ENCODE measurements around the gene EPC1.
A peak's percentile ranks its signal among the peaks of the same experiment; 100 is the strongest.
"Not testable (repeated sequence)": the region's sequence is repeated elsewhere in the genome, so short reads cannot be mapped to it uniquely, and the experiment has no call there.

The EPC1 gene

GRCh38 chr10:32346551-32347362 is at the start of gene EPC1:
Gene EPC1, minus strand, starts transcription at chr10:32347158. Its CDS starts 243 bp downstream, at chr10:32346915.
- H3K9me3 Mint-ChIP-seq = no peaks in the 10 kb centered on the region
- H3K27me3 Mint-ChIP-seq = peaks cover 6% of the 10 kb centered on the region
- H3K4me3 Mint-ChIP-seq = peak within 1 kb of the TSS; percentile 92
- CTCF ChIA-PET = interaction anchor here (0.9 to 2.1 kb wide), 12 partner anchors 10 to 92 kb away, joined by 3 to 10 read pairs (median 5); no protein-coding TSS in a partner anchor
- H3K27ac Mint-ChIP-seq = peak within 1 kb of the TSS; percentile 99
- DNase-seq = peak; percentile 89
- H3K4me1 Mint-ChIP-seq = peaks cover 60% of the 10 kb centered on the region
- peaks cover 32% of the 10 kb centered on the region for H3K36me3 Mint-ChIP-seq

DNA sequence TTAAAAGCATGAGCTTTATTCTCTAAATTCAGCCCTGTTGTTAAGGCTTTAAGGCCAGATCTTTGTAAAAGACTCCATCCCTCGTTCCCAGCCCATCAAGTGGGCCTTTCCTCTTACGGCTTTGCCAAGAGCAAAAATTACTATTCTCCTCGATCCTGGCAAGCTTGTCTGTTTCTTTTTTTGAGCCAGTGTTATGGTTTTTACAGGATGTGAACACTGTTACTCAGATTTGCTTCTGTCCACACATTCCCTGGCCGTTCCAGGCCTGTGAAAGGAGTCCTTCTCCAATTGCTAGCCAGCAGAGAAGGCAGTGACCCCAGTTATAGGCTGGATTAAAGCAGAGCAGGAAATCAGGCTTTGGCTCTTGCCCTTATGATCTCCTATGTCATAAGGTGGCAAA is 47.0 kb upstream of the EPC1 start:
- Mint-ChIP-seq H3K4me3 (no peak overlapping the region), H3K9me3 (no peaks in the 10 kb centered on the region), H3K36me3 (no peaks in the 10 kb centered on the region), H3K27me3 (no peaks in the 10 kb centered on the region), H3K4me1 (no peaks in the 10 kb centered on the region), H3K27ac (no peak overlapping the region)
- no peak for DNase-seq
- CTCF ChIA-PET = interaction anchor here (0.7 kb wide), 1 partner anchor 41 kb away, joined by 5 read pairs; no protein-coding TSS in a partner anchor

DNA sequence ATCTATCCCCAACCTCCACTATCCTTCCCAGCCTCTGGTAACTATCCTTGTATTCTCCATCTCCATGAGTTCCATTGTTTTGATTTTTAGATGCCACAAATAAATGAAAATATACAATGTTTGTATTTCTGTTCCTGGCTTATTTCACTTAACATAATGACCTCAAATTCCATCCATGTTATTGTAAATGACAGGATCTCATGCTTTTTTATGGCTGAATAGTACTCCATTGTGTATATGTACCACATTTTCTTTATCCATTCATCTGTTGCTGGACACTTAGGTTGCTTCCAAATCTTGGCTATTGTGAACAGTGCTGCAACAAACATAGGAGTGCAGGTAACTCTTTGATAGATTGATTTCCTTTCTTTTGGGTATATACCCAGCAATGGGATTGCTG is 45.3 kb upstream of the EPC1 start:
- H3K4me1 Mint-ChIP-seq, DNase-seq, H3K27ac Mint-ChIP-seq, H3K4me3 Mint-ChIP-seq, CTCF ChIA-PET, H3K9me3 Mint-ChIP-seq, H3K36me3 Mint-ChIP-seq, H3K27me3 Mint-ChIP-seq: not testable (repeated sequence)

DNA sequence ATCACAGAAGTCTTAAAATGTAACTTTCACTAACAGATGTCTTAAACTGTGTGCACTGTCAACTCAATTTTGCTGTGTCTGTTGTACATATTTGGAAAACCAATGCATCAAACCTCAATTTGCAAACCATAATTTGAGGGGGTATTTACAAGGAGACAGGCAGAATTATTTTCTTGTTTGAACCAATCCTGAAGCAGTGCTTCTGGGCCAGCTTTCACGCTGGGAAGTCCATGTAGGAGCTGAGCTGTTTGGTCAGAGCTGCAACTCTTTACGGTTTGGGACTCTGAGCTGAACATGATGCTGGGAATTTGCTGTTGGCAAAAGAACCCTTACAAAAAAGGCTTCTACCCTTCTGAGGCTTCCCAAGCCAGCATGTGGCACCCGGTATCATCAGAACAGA is 43.2 kb upstream of the EPC1 start:
- Mint-ChIP-seq H3K27me3 (no peaks in the 10 kb centered on the region), H3K9me3 (no peaks in the 10 kb centered on the region), H3K4me3 (no peak overlapping the region), H3K27ac (no peak overlapping the region), H3K4me1 (peaks cover 8% of the 10 kb centered on the region), H3K36me3 (no peaks in the 10 kb centered on the region)
- CTCF ChIA-PET = no interaction called here
- no peak for DNase-seq

DNA sequence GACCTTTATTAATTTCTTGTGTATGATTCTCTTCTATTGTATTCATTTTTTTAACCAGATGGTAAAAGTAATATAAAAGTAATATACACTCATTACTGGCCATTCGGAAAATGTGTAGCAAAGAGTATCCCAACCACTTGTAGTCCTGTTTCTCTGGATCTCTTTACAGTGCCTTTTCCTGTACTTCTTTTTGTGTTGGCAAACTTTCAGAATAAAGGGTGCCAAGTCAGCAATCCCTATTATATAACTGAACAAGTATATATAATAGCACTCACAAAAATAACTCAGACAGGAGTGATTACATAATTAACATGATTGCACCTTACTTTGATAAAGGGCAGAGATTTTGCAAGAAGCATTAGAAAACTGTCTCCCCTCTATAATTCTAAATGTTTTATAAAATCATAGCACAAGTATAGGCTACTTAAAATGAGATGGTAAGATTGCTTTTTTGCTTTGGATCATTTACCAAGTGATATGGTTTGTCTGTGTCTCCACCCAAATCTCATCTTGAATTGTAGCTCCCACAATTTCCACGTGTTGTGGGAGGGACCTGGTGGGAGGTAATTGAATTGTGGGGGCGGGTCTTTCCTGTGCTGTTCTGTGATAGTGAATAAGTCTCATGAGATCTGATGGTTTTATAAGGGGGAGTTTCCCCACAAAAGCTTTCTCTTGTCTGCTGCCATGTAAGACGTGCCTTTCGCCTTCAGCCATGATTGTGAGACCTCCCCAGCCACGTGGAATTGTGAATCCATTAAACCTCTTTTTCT is 41.5 kb upstream of the EPC1 start:
- H3K9me3 Mint-ChIP-seq = no peaks in the 10 kb centered on the region
- H3K27me3 Mint-ChIP-seq = no peaks in the 10 kb centered on the region
- H3K4me1 Mint-ChIP-seq = peaks cover 8% of the 10 kb centered on the region
- CTCF ChIA-PET = no interaction called here
- no peaks in the 10 kb centered on the region for H3K36me3 Mint-ChIP-seq
- H3K4me3 Mint-ChIP-seq = no peak overlapping the region
- no peak overlapping the region for H3K27ac Mint-ChIP-seq
- DNase-seq = no peak

DNA sequence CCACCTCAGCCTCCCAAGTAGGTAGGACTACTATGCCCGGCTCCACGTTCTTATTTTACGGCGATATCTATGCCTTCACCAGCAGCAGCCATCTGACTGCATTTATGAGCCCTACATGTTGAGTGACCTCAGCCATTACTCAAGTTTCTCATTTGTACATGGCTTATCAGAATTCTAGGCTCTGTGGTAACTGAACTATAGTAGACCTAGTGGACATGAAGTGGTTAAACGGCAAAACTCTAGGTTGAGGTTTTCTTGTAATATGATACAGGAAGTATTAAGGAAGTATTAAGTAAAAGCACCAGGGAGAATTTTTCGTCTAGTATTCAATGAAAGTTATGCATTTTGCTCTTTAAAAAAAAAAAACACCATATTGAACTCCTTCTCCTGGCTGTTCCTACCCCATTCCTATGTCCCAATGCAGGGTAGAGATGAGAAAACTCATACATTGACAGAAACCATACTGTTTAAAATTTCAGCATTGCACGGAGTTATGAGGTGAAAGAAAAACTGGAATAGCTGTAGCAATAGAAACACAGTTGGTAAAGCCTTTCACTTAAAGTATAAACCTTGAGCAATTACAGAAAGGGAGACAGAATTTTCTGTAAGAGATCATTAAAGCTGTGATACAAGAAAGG is 39.8 kb upstream of the EPC1 start:
- no peak overlapping the region for H3K27ac Mint-ChIP-seq
- CTCF ChIA-PET = no interaction called here
- H3K4me3 Mint-ChIP-seq = no peak overlapping the region
- no peaks in the 10 kb centered on the region for H3K36me3 Mint-ChIP-seq
- no peak for DNase-seq
- H3K9me3 Mint-ChIP-seq = no peaks in the 10 kb centered on the region
- H3K27me3 Mint-ChIP-seq = no peaks in the 10 kb centered on the region
- peaks cover 10% of the 10 kb centered on the region for H3K4me1 Mint-ChIP-seq

GRCh38 chr10:32384171-32384570 is 37.2 kb upstream of the EPC1 start:
- CTCF ChIA-PET = interaction anchor here (0.6 kb wide), 1 partner anchor 36 kb away, joined by 4 read pairs; no protein-coding TSS in a partner anchor
- peaks cover 14% of the 10 kb centered on the region for H3K4me1 Mint-ChIP-seq

DNA sequence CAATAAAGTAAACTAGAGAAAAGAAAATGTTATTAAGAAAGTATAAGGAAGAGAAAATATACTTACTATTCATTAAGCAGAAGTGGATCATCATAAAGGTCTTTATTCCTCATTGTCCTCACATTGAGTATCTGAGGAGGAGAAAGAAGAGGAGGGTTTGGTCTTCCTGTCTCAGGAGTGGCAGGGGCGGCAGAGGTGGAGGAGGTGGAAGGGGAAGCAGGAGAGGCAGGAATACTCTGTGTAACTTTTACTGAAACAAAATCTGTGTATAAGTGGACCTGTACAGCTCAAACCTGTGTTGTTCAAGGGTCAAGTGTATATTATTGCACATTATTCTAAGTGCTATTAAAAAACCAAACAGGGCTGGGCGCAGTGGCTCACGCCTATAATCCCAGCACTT is 34.2 kb upstream of the EPC1 start:
- no peaks in the 10 kb centered on the region for H3K9me3 Mint-ChIP-seq
- peaks cover 9% of the 10 kb centered on the region for H3K4me1 Mint-ChIP-seq
- H3K36me3 Mint-ChIP-seq = peaks cover 2% of the 10 kb centered on the region
- H3K27me3 Mint-ChIP-seq = no peaks in the 10 kb centered on the region
- no peak overlapping the region for H3K27ac Mint-ChIP-seq
- DNase-seq = no peak
- CTCF ChIA-PET = interaction anchor here (1.2 kb wide), 1 partner anchor 41 kb away, joined by 3 read pairs; no protein-coding TSS in a partner anchor
- H3K4me3 Mint-ChIP-seq = no peak overlapping the region

More at GRCh38 chr10:32384171-32384570, 37.2 kb upstream of the EPC1 start:
- no peak for DNase-seq
- Mint-ChIP-seq H3K4me3 (no peak overlapping the region), H3K36me3 (no peaks in the 10 kb centered on the region), H3K27ac (no peak overlapping the region), H3K9me3 (no peaks in the 10 kb centered on the region), H3K27me3 (no peaks in the 10 kb centered on the region)

DNA sequence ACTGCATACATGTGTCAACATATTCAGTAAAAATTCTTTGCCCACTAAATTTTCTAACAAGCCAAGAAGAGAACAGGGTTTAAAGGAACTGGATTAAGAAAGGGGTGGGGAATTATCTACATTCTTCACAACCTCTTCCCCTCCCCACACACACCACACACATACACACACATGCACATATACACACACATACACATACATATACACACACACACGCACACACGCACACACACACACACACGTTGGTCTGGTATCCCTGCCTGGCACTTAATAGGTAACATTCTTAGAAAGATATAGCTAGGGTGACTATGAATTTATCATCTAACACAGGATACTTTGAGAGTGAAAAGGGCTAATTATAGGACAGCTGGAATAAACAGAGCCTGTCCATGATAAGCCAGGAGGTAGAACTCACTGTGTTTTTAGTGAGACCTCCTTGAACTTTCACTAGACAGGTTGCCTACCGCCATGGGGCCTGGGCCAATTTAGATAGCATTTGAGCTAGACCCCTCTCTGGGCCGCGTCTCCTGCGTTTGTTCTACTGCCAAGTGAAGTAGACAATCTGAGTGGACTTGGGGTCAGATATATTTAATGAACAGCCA is 33.1 kb upstream of the EPC1 start:
- Mint-ChIP-seq H3K4me1 (peaks cover 14% of the 10 kb centered on the region), H3K27ac (no peak overlapping the region), H3K4me3 (no peak overlapping the region), H3K9me3 (no peaks in the 10 kb centered on the region), H3K27me3 (no peaks in the 10 kb centered on the region), H3K36me3 (peaks cover 5% of the 10 kb centered on the region)
- CTCF ChIA-PET = no interaction called here
- DNase-seq = no peak

DNA sequence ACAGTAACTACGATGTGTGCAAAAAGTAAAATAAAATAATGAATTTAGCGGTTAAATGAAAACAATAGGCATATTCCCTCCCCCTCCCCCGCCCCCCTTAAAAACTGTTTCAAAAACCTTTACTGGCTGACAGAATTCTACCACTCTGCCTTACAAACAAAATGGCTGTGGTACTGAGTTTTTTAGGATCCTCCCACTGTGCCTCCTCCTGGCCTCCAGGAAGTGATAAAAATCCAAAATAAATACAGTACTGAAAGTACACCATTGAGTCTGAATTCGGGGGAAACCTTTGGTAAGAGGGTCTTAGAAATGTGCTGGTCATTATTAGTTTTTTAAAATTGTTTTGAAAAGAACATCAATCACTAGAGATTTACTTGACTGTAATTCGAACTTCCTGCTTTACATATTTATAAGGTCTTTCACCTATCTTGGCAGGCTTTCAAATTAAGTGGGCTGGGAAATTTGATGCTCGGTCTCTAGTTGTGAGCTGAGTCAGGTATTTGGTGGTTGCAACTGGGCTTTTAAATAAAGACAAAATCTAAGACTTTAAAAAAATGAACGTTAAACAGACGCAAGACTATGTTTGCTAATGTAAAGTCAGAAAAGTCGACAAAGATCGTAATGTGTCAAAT is 32.5 kb upstream of the EPC1 start:
- H3K4me1 Mint-ChIP-seq = peaks cover 19% of the 10 kb centered on the region
- no peak overlapping the region for H3K27ac Mint-ChIP-seq
- H3K4me3 Mint-ChIP-seq = no peak overlapping the region
- CTCF ChIA-PET = interaction anchor here (0.6 to 2.7 kb wide), 2 partner anchors 32 to 234 kb away, joined by 4 to 10 read pairs; no protein-coding TSS in a partner anchor
- no peaks in the 10 kb centered on the region for H3K27me3 Mint-ChIP-seq
- H3K9me3 Mint-ChIP-seq = no peaks in the 10 kb centered on the region
- peak; percentile 31 for DNase-seq
- peaks cover 8% of the 10 kb centered on the region for H3K36me3 Mint-ChIP-seq

- no peaks in the 10 kb centered on the region for H3K9me3 Mint-ChIP-seq
Measured at GRCh38 chr10:32378363-32379317, 31.7 kb upstream of the EPC1 start.

GRCh38 chr10:32377458-32378259 is 30.7 kb upstream of the EPC1 start:
- peak; percentile 53 for DNase-seq
- CTCF ChIA-PET = interaction anchor here (1.0 to 2.7 kb wide), 4 partner anchors 25 to 738 kb away, joined by 4 to 10 read pairs (median 6); no protein-coding TSS in a partner anchor
- Mint-ChIP-seq H3K27ac (no peak overlapping the region), H3K4me1 (peaks cover 30% of the 10 kb centered on the region), H3K36me3 (peaks cover 17% of the 10 kb centered on the region), H3K27me3 (no peaks in the 10 kb centered on the region), H3K9me3 (no peaks in the 10 kb centered on the region), H3K4me3 (no peak overlapping the region)

More at GRCh38 chr10:32378363-32379317, 31.7 kb upstream of the EPC1 start:
- DNase-seq = peak; percentile 97
- no peak overlapping the region for H3K27ac Mint-ChIP-seq
- H3K36me3 Mint-ChIP-seq = peaks cover 14% of the 10 kb centered on the region
- no peak overlapping the region for H3K4me3 Mint-ChIP-seq
- CTCF ChIA-PET = interaction anchor here (0.6 to 2.7 kb wide), 5 partner anchors 26 to 738 kb away, joined by 4 to 10 read pairs (median 4); no protein-coding TSS in a partner anchor
- peaks cover 25% of the 10 kb centered on the region for H3K4me1 Mint-ChIP-seq
- no peaks in the 10 kb centered on the region for H3K27me3 Mint-ChIP-seq

Data from activated naive CD4-positive, alpha-beta T cell treated with anti-CD3 and anti-CD28 coated beads, Interleukin-2, amount 10 ng/mL, durations not matched to agents 7 days and 5 days (primary cell).